ENCODE measurements around the gene DAAM2.

- TF ChIP-seq POLR2AphosphoS5 (IDR thresholded peaks at IDR 0.05) = no peak
- no peak for TF ChIP-seq POLR2A (IDR thresholded peaks at IDR 0.05)
- TF ChIP-seq, protein P1, sequence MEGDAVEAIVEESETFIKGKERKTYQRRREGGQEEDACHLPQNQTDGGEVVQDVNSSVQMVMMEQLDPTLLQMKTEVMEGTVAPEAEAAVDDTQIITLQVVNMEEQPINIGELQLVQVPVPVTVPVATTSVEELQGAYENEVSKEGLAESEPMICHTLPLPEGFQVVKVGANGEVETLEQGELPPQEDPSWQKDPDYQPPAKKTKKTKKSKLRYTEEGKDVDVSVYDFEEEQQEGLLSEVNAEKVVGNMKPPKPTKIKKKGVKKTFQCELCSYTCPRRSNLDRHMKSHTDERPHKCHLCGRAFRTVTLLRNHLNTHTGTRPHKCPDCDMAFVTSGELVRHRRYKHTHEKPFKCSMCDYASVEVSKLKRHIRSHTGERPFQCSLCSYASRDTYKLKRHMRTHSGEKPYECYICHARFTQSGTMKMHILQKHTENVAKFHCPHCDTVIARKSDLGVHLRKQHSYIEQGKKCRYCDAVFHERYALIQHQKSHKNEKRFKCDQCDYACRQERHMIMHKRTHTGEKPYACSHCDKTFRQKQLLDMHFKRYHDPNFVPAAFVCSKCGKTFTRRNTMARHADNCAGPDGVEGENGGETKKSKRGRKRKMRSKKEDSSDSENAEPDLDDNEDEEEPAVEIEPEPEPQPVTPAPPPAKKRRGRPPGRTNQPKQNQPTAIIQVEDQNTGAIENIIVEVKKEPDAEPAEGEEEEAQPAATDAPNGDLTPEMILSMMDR (IDR thresholded peaks at IDR 0.05) = no peak
- TF ChIP-seq EP300 (IDR thresholded peaks at IDR 0.05; ENCODE audit: low read depth) = no peak
These were observed 99.8 kb downstream of the DAAM2 start for GRCh38 chr6:39891976-39892375.
